Colon (tissue), 2 donors: ENCODE measurements around the gene JTB.

Source experiments
- FAIRE-seq: peaks from 2 replicates; lab custom pipeline; 2012; peaks lifted over from hg19 to GRCh38; lab: Jason Lieb, UNC
- donor health status: control.
- donor health status: control.

Gene JTB

GRCh38 chr1:153953859-153954365 is 23.6 kb downstream of the JTB start:
- FAIRE-seq = no peak

GRCh38 chr1:153951801-153952200 is 25.7 kb downstream of the JTB start:
- no peak for FAIRE-seq

GRCh38 chr1:153951183-153951582 is 26.3 kb downstream of the JTB start:
- no peak for FAIRE-seq

GRCh38 chr1:153946622-153947241 is 30.7 kb downstream of the JTB start, which contains the start of gene DENND4B:
Gene DENND4B, minus strand, starts transcription at chr1:153946718. Its CDS starts 2,344 bp downstream, at chr1:153944374.
- FAIRE-seq = no peak

- FAIRE-seq = no peak
Measured at GRCh38 chr1:153945795-153946621, 31.5 kb downstream of the JTB start.

GRCh38 chr1:153945131-153945794 is 32.2 kb downstream of the JTB start:
- FAIRE-seq = no peak

- no peak for FAIRE-seq
Measured at GRCh38 chr1:153944827-153945117, 32.7 kb downstream of the JTB start.

- no peak for FAIRE-seq
Measured at GRCh38 chr1:153944005-153944826, 33.3 kb downstream of the JTB start.

- no peak for FAIRE-seq
Measured at GRCh38 chr1:153942766-153943549, 34.5 kb downstream of the JTB start.

GRCh38 chr1:153941826-153942725 is 35.4 kb downstream of the JTB start:
- FAIRE-seq = no peak

GRCh38 chr1:153940756-153941155 is 36.7 kb downstream of the JTB start:
- no peak for FAIRE-seq

GRCh38 chr1:153939476-153939875 is 38.0 kb downstream of the JTB start:
- no peak for FAIRE-seq

- no peak for FAIRE-seq
Measured at GRCh38 chr1:153938996-153939395, 38.5 kb downstream of the JTB start.

- no peak for FAIRE-seq
Measured at GRCh38 chr1:153937331-153937730, 40.1 kb downstream of the JTB start.

GRCh38 chr1:153936011-153936802 is 41.3 kb downstream of the JTB start:
- FAIRE-seq = no peak

GRCh38 chr1:153934746-153935145 is 42.7 kb downstream of the JTB start:
- no peak for FAIRE-seq

- no peak for FAIRE-seq
Measured at GRCh38 chr1:153933955-153934354, 43.5 kb downstream of the JTB start.

GRCh38 chr1:153933430-153933829 is 44.0 kb downstream of the JTB start:
- no peak for FAIRE-seq
